Lower leg skin (tissue), 4 donors: ENCODE data around the gene CYREN. TPM values are rescaled to one million over a fixed set of nuclear protein-coding genes. Genes with fewer than 3 reads are reported as not detected.

ENCODE experiments used
- DNase-seq, 2 donors: peaks; one replicate each; pipeline ENCODE4 v3.0.0-alpha.2; 2019; ENCODE audit warnings: low spot score in 2 of 2
- H3K4me3 ChIP-seq: fragments of 200-600 bp; sonication (generic); 2 replicates; pipeline ENCODE4 v1.5.1; 2017; ENCODE audit warnings: mild to moderate bottlenecking, low read depth; ENCODE audit not compliant: poor library complexity, severe bottlenecking
- CTCF ChIP-seq, 3 donors: fragments of 450-650 bp; IDR thresholded peaks; one replicate each; pipeline ENCODE4 v1.5.1; 2016; ENCODE audit warnings: antibody characterized with exemption in 3 of 3, mild to moderate bottlenecking in 3 of 3, moderate library complexity in 2 of 3
- POLR2A ChIP-seq, 2 donors: fragments of 450-650 bp; IDR thresholded peaks; one replicate each; pipeline ENCODE4 v1.6.1; 2016 to 2017; ENCODE audit warnings: antibody characterized with exemption in 2 of 2, mild to moderate bottlenecking in 1 of 2, moderate library complexity in 1 of 2
- WGBS, 2 donors: methylation state at CpG; one replicate each; pipeline ENCODE4 v1.1.5; 2018; 5-methylcytosine and 5-hydroxymethylcytosine counted together
- intact Hi-C: fragments of 100-400 bp; cut with DNase I; formaldehyde crosslinking; loops from one replicate; pipeline ENCODE4 v1.15.0; 2023; ENCODE audit warnings: low total_unique reads
- total RNA-seq, 4 donors: library from RNA; depleted of rRNA; stranded (reverse); fragments of >200 nt; gene quantifications; one replicate each; pipeline ENCODE4 v1.1.0, GENCODE V29; 2016

CYREN gene
- total RNA-seq, 4 donors from 2014 or later = 26.1 to 42.2 (median 30.5) TPM

- 80 to 82% methylated on average over 18 of the region's 18 CpGs for WGBS, 2 donors
- peak in 1 of 2 donors; percentile 86 for DNase-seq
- intact Hi-C loops = no loop called here
- TF ChIP-seq POLR2A (IDR thresholded peaks at IDR 0.05) (no peak), CTCF (IDR thresholded peaks at IDR 0.05) (no peak)
- H3K4me3 ChIP-seq = no peak overlapping the region
Measured at GRCh38 chr7:135166338-135166990, 4.0 kb downstream of the CYREN start.

- intact Hi-C loops = no loop called here
- WGBS, 2 donors = 83 to 86% methylated on average over 4 of the region's 4 CpGs
- DNase-seq = peak in 1 of 2 donors; percentile 68
- TF ChIP-seq POLR2A (IDR thresholded peaks at IDR 0.05) (no peak), CTCF (IDR thresholded peaks at IDR 0.05) (no peak)
- H3K4me3 ChIP-seq = no peak overlapping the region
Measured at GRCh38 chr7:135165862-135166261, 4.6 kb downstream of the CYREN start.

DNA sequence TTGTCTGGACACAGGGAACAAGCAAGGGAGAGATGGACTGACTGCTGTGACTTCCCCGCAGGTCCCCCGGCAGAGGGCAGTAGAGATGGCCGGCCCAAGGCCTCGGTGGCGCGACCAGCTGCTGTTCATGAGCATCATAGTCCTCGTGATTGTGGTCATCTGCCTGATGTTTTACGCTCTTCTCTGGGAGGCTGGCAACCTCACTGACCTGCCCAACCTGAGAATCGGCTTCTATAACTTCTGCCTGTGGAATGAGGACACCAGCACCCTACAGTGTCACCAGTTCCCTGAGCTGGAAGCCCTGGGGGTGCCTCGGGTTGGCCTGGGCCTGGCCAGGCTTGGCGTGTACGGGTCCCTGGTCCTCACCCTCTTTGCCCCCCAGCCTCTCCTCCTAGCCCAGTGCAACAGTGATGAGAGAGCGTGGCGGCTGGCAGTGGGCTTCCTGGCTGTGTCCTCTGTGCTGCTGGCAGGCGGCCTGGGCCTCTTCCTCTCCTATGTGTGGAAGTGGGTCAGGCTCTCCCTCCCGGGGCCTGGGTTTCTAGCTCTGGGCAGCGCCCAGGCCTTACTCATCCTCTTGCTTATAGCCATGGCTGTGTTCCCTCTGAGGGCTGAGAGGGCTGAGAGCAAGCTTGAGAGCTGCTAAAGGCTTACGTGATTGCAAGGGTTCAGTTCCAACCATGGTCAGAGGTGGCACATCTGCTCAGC is 6.0 kb downstream of the CYREN start:
- intact Hi-C loops = no loop called here
- 73 to 86% methylated on average over 14 to 18 of the region's 18 CpGs for WGBS, 2 donors
- H3K4me3 ChIP-seq = no peak overlapping the region
- peak in 1 of 2 donors; percentile 90 for DNase-seq
- no peak for TF ChIP-seq CTCF (IDR thresholded peaks at IDR 0.05)
- no peak for TF ChIP-seq POLR2A (IDR thresholded peaks at IDR 0.05)

DNA sequence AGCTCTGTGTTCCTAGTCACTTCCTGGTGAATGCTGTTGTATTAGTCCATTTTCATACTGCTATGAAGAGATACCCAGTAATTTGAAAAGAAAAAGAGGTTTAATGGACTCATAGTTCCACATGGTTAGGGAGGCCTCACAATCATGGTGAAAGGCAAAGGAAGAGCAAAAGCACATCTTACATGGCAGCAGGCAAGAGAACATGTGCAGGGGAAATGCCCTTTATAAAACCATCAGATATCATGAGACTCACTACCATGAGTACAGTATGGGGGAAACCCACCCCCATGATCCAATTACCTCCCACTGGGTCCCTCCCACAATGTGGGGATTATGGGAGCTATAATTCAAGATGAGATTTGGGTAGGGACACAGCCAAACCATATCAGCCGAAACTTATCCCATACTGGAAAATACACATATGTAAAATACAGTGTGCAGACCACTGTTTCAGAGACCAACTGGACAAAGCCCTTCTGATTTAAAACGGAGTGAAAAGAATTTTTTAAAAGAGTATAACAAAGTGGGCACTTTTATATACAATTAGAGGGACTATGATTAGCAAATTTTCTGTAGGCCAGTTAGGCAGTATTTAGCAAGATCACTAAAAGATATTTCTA is 8.0 kb downstream of the CYREN start:
- intact Hi-C loops = no loop called here
- no peak for TF ChIP-seq CTCF (IDR thresholded peaks at IDR 0.05)
- TF ChIP-seq POLR2A (IDR thresholded peaks at IDR 0.05) = no peak
- H3K4me3 ChIP-seq = no peak overlapping the region
- no peak for DNase-seq
- WGBS, 2 donors = 97% methylated on average over 2 of the region's 2 CpGs

DNA sequence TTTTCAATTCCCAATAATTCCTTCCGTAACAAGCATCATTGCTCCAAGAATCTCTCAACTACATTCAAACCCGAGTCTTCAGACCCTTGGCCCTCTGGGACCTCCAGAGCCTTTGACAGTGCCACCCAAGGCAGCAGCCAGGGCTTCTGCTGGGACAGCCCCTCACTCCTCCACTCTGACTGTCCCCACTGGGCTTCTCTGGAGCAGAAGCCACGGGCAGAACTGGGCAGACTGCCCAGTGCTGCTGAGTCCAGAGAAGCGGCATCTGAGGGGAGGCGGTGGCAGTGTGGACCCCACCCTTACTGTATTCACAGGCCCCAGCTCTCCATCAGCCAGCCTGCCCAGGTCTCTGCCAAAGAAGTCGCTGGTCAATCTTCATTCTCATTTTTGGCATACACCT is 8.8 kb downstream of the CYREN start:
- WGBS, 2 donors = 74 to 80% methylated on average over 6 of the region's 6 CpGs
- no peak for DNase-seq
- no peak overlapping the region for H3K4me3 ChIP-seq
- TF ChIP-seq POLR2A (IDR thresholded peaks at IDR 0.05) = no peak
- no peak for TF ChIP-seq CTCF (IDR thresholded peaks at IDR 0.05)
- intact Hi-C loops = no loop called here
